ENCODE results near the gene CTRB2.
"Not testable (repeated sequence)": the region's sequence is repeated elsewhere in the genome, so short reads cannot be mapped to it uniquely, and the experiment has no call there.

CTRB2 gene

DNA sequence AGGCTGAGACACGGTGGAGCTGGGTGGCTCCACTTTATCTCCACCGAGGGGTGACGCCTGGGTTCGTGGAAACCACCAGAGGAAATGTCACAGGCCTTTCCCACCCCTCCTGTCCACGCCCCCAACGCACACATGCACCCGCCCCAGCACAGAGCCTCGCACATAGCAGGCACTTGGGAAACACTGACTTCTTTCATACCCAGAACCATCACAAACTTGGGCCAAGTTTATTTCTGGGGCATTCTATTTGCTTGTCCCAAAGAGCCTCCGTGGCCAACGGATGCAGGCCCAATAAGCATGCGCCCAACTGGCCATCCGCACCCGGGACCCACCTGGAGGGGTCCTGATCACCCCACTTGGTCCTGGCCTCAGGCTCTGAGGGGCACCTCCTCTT lies 41.2 kb upstream of the CTRB2 start:
- H3K27ac Mint-ChIP-seq (ENCODE audit: low read depth): no peak overlapping the region
- ATAC-seq (replicated peaks; ENCODE audit: extremely low read depth, poor library complexity, severe bottlenecking): no peak
- no peaks in the 10 kb centered on the region for H3K36me3 Mint-ChIP-seq (ENCODE audit: insufficient read depth)
- no peak for DNase-seq (ENCODE audit: low spot score in 2 of 2)
- H3K4me3 Mint-ChIP-seq: no peak overlapping the region
- peaks cover 65% of the 10 kb centered on the region for H3K27me3 Mint-ChIP-seq
- peaks cover 6% of the 10 kb centered on the region for H3K4me1 Mint-ChIP-seq
- no peaks in the 10 kb centered on the region for H3K9me3 Mint-ChIP-seq

DNA sequence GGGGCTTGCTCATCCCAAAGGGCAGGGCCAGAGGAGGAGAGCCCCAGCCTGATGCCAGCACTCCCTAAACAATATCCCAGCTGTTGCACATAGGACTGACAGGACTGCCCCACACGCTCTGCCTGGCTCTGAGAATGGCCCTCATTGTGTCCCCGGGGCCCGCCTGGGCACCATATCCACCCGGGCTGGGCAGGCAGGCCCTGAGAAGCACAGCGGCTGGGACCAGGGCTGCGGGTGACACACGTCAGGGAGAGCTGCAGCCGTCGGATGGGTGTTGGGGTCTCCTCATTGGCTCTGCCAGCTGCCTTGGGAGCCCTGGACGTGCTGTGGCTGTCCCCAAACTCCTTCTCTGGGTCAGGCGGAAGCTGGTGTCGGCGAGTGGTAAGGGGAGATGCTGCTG lies 40.3 kb upstream of the CTRB2 start:
- no peaks in the 10 kb centered on the region for H3K36me3 Mint-ChIP-seq (ENCODE audit: insufficient read depth)
- H3K27ac Mint-ChIP-seq (ENCODE audit: low read depth): no peak overlapping the region
- ATAC-seq (replicated peaks; ENCODE audit: extremely low read depth, poor library complexity, severe bottlenecking): no peak
- H3K4me1 Mint-ChIP-seq: peaks cover 6% of the 10 kb centered on the region
- H3K27me3 Mint-ChIP-seq: peaks cover 57% of the 10 kb centered on the region
- H3K4me3 Mint-ChIP-seq: no peak overlapping the region
- no peaks in the 10 kb centered on the region for H3K9me3 Mint-ChIP-seq
- no peak for DNase-seq (ENCODE audit: low spot score in 2 of 2)

GRCh38 chr16:75246504-75247205 lies 39.7 kb upstream of the CTRB2 start:
- no peaks in the 10 kb centered on the region for H3K36me3 Mint-ChIP-seq (ENCODE audit: insufficient read depth)
- peaks cover 51% of the 10 kb centered on the region for H3K27me3 Mint-ChIP-seq
- no peak overlapping the region for H3K4me3 Mint-ChIP-seq
- H3K4me1 Mint-ChIP-seq: peaks cover 6% of the 10 kb centered on the region
- no peak for ATAC-seq (replicated peaks; ENCODE audit: extremely low read depth, poor library complexity, severe bottlenecking)
- H3K9me3 Mint-ChIP-seq: no peaks in the 10 kb centered on the region
- no peak overlapping the region for H3K27ac Mint-ChIP-seq (ENCODE audit: low read depth)
- DNase-seq (ENCODE audit: low spot score in 2 of 2): no peak

DNA sequence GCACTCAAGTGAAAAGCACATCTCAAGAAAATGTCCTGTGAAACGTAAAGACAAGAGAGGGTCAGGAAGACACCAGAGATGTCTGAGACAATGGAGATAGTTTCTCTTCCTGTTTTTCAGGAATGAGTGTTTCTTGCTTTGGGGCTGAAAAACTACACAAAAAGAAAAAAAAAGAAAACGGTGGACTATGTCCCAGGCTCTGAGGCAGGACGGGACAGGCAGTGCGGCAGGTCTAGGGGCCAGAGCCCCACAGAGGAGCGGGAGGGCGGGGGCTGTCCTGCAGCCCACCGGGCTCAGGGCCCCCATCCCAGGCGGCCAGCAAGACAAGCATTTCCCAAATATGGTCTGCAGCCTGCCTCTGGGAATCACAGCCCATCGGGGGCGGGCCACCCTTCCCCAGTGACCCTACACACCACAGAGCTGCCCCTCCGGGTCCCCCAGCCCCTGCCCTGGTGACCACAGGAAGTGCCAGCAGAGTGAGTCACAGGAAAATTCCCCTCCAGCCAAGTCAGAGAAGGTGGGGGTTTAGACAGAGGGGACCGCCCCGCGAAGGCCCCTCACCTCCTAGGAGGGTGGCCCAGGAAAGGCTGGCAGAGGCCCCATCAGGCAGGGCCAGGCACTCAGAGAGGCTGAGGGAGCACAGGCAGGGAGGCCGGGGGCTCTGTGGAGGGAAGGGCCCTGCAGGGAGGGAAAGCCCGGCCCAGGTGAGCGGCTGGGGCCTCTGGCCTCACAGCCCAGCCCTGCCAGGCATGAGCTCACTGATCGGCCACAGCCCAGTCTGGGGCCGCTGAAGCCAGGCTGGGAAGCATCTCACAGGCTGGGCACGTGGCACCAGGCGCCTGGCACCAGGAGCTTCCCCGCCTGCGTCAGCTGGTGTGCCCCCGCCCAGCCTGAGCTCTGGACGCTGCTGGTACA lies 38.1 kb upstream of the CTRB2 start:
- Mint-ChIP-seq H3K36me3 (ENCODE audit: insufficient read depth) (no peaks in the 10 kb centered on the region), H3K27me3 (peaks cover 44% of the 10 kb centered on the region), H3K27ac (ENCODE audit: low read depth) (no peak overlapping the region), H3K9me3 (no peaks in the 10 kb centered on the region), H3K4me3 (no peak overlapping the region), H3K4me1 (peaks cover 6% of the 10 kb centered on the region)
- DNase-seq (ENCODE audit: low spot score in 2 of 2) (no peak), ATAC-seq (replicated peaks; ENCODE audit: extremely low read depth, poor library complexity, severe bottlenecking) (no peak)

DNA sequence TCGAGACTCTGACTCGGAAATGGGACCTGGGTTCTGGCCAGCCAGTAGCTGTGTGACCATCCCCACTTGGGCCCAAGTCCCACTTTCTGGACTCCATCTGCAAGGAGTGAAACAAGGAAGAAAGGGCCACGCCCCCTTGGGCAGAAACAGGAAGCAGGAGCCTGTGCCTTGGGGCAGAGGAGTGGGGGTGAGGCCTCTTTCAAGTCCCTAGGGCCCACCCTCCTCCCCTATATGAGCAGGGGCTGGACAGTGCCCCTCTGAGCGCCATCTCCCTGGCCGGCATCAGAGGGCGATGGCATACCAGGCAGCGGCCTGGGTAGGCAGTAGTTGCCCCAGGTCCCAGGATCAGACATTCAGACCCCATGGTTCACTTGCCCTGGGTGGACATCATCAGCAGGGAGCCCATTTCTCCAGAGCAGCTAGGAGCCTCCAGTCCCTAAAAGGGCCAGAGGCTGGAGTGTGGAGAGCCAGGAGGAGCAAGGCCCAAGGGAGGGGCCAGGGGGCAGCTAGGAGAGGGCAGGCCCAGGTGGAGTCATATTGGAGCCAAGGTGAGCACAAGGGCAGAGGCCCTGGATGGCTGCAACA lies 37.4 kb upstream of the CTRB2 start:
- no peaks in the 10 kb centered on the region for H3K36me3 Mint-ChIP-seq (ENCODE audit: insufficient read depth)
- peaks cover 6% of the 10 kb centered on the region for H3K4me1 Mint-ChIP-seq
- peaks cover 41% of the 10 kb centered on the region for H3K27me3 Mint-ChIP-seq
- H3K4me3 Mint-ChIP-seq: no peak overlapping the region
- DNase-seq (ENCODE audit: low spot score in 2 of 2) (no peak), ATAC-seq (replicated peaks; ENCODE audit: extremely low read depth, poor library complexity, severe bottlenecking) (no peak)
- no peaks in the 10 kb centered on the region for H3K9me3 Mint-ChIP-seq
- H3K27ac Mint-ChIP-seq (ENCODE audit: low read depth): no peak overlapping the region

DNA sequence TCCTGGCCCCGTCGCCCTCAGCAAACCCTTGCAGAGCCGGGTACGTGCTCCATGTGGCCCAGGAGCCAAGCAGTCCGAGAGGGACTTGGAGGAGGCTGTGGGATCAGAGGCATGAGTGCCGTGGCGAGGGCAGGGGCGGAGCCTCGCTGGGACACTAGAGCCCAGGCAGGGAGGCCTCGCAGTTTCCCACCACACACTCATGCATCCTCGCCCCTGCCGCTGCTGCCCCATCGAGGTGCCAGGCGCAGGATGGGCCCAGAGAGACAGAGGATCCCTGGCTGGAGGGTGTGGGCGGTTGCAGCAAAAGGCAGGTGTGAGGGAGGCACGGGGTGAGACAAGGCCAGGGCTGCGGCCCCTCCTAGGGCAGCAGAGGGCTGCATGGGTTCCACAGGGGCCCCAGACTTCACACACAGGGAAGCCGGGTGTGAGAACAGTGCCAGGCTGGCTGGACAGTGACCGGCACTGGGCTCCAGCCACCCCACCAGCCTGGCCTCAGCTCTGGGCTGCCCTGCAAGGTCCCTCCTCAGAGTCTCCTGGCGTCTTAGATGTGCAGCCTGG lies 36.8 kb upstream of the CTRB2 start:
- Mint-ChIP-seq H3K27ac (ENCODE audit: low read depth) (no peak overlapping the region), H3K27me3 (peaks cover 35% of the 10 kb centered on the region), H3K4me3 (no peak overlapping the region), H3K9me3 (no peaks in the 10 kb centered on the region), H3K36me3 (ENCODE audit: insufficient read depth) (no peaks in the 10 kb centered on the region), H3K4me1 (peaks cover 6% of the 10 kb centered on the region)
- DNase-seq (ENCODE audit: low spot score in 2 of 2) (no peak), ATAC-seq (replicated peaks; ENCODE audit: extremely low read depth, poor library complexity, severe bottlenecking) (no peak)

GRCh38 chr16:75242436-75243078 lies 35.6 kb upstream of the CTRB2 start:
- ATAC-seq (replicated peaks; ENCODE audit: extremely low read depth, poor library complexity, severe bottlenecking); H3K27ac Mint-ChIP-seq (ENCODE audit: low read depth); H3K4me3 Mint-ChIP-seq; H3K9me3 Mint-ChIP-seq; H3K4me1 Mint-ChIP-seq; H3K36me3 Mint-ChIP-seq (ENCODE audit: insufficient read depth); DNase-seq (ENCODE audit: low spot score in 2 of 2): not testable (repeated sequence)
- H3K27me3 Mint-ChIP-seq: peaks cover 24% of the 10 kb centered on the region

- Mint-ChIP-seq H3K27me3 (peaks cover 18% of the 10 kb centered on the region), H3K36me3 (ENCODE audit: insufficient read depth) (no peaks in the 10 kb centered on the region), H3K4me1 (no peaks in the 10 kb centered on the region), H3K27ac (ENCODE audit: low read depth) (no peak overlapping the region), H3K9me3 (no peaks in the 10 kb centered on the region), H3K4me3 (no peak overlapping the region)
- DNase-seq (ENCODE audit: low spot score in 2 of 2) (no peak), ATAC-seq (replicated peaks; ENCODE audit: extremely low read depth, poor library complexity, severe bottlenecking) (no peak)
Observed at GRCh38 chr16:75241955-75242354, 35.0 kb upstream of the CTRB2 start.

GRCh38 chr16:75241412-75241811 lies 34.5 kb upstream of the CTRB2 start:
- Mint-ChIP-seq H3K4me1 (no peaks in the 10 kb centered on the region), H3K27ac (ENCODE audit: low read depth) (no peak overlapping the region), H3K9me3 (no peaks in the 10 kb centered on the region), H3K36me3 (ENCODE audit: insufficient read depth) (no peaks in the 10 kb centered on the region), H3K4me3 (no peak overlapping the region), H3K27me3 (peaks cover 12% of the 10 kb centered on the region)
- DNase-seq (ENCODE audit: low spot score in 2 of 2): no peak
- no peak for ATAC-seq (replicated peaks; ENCODE audit: extremely low read depth, poor library complexity, severe bottlenecking)

- not testable (repeated sequence) for H3K9me3 Mint-ChIP-seq; H3K4me3 Mint-ChIP-seq; H3K36me3 Mint-ChIP-seq (ENCODE audit: insufficient read depth); H3K27ac Mint-ChIP-seq (ENCODE audit: low read depth); H3K27me3 Mint-ChIP-seq; ATAC-seq (replicated peaks; ENCODE audit: extremely low read depth, poor library complexity, severe bottlenecking); DNase-seq (ENCODE audit: low spot score in 2 of 2); H3K4me1 Mint-ChIP-seq
Observed at GRCh38 chr16:75240633-75241032, 33.7 kb upstream of the CTRB2 start.

GRCh38 chr16:75239542-75240122 lies 32.7 kb upstream of the CTRB2 start:
- no peak overlapping the region for H3K27ac Mint-ChIP-seq (ENCODE audit: low read depth)
- H3K4me3 Mint-ChIP-seq: no peak overlapping the region
- peaks cover under 1% of the 10 kb centered on the region for H3K4me1 Mint-ChIP-seq
- ATAC-seq (replicated peaks; ENCODE audit: extremely low read depth, poor library complexity, severe bottlenecking): no peak
- H3K27me3 Mint-ChIP-seq: peaks cover 7% of the 10 kb centered on the region
- no peaks in the 10 kb centered on the region for H3K36me3 Mint-ChIP-seq (ENCODE audit: insufficient read depth)
- H3K9me3 Mint-ChIP-seq: no peaks in the 10 kb centered on the region
- no peak for DNase-seq (ENCODE audit: low spot score in 2 of 2)
